ENCODE results near the gene NOTCH4.

NOTCH4 gene

GRCh38 chr6:32183030-32183429, 40.8 kb downstream of the NOTCH4 start:
- in situ Hi-C loops (cut with HindIII; ENCODE audit: low sequenced_read_pairs), result no loop called here

GRCh38 chr6:32182555-32182981, 41.3 kb downstream of the NOTCH4 start:
- in situ Hi-C loops (cut with HindIII; ENCODE audit: low sequenced_read_pairs), result no loop called here

GRCh38 chr6:32181915-32182529, 41.8 kb downstream of the NOTCH4 start:
- in situ Hi-C loops (cut with HindIII; ENCODE audit: low sequenced_read_pairs), result no loop called here

- in situ Hi-C loops (cut with HindIII; ENCODE audit: low sequenced_read_pairs), result no loop called here
Measured at GRCh38 chr6:32181148-32181702, 42.6 kb downstream of the NOTCH4 start.

GRCh38 chr6:32179766-32180405, 44.0 kb downstream of the NOTCH4 start:
- in situ Hi-C loops (cut with HindIII; ENCODE audit: low sequenced_read_pairs), result no loop called here

- in situ Hi-C loops (cut with HindIII; ENCODE audit: low sequenced_read_pairs), result no loop called here
Measured at GRCh38 chr6:32178547-32179440, 45.1 kb downstream of the NOTCH4 start.

GRCh38 chr6:32177788-32178546, 45.9 kb downstream of the NOTCH4 start, which contains the start of gene RNF5:
RNF5 (plus strand) TSS chr6:32178405; CDS start chr6:32178512, 107 bp downstream.
- in situ Hi-C loops (cut with HindIII; ENCODE audit: low sequenced_read_pairs), result no loop called here

GRCh38 chr6:32177183-32177787, 46.6 kb downstream of the NOTCH4 start:
- in situ Hi-C loops (cut with HindIII; ENCODE audit: low sequenced_read_pairs), result no loop called here

GRCh38 chr6:32176476-32177182, 47.2 kb downstream of the NOTCH4 start:
- in situ Hi-C loops (cut with HindIII; ENCODE audit: low sequenced_read_pairs), result no loop called here

- in situ Hi-C loops (cut with HindIII; ENCODE audit: low sequenced_read_pairs), result no loop called here
Measured at GRCh38 chr6:32175711-32176475, 48.0 kb downstream of the NOTCH4 start, which contains the start of gene AGPAT1. AGPAT1 (minus strand) TSS chr6:32176084; CDS start chr6:32171496, 4,588 bp downstream.

- in situ Hi-C loops (cut with HindIII; ENCODE audit: low sequenced_read_pairs), result no loop called here
Measured at GRCh38 chr6:32175322-32175710, 48.6 kb downstream of the NOTCH4 start.

- in situ Hi-C loops (cut with HindIII; ENCODE audit: low sequenced_read_pairs), result no loop called here
Measured at GRCh38 chr6:32174416-32174815, 49.5 kb downstream of the NOTCH4 start.

- in situ Hi-C loops (cut with HindIII; ENCODE audit: low sequenced_read_pairs), result no loop called here
Measured at GRCh38 chr6:32173051-32173727, 50.7 kb downstream of the NOTCH4 start.

GRCh38 chr6:32171234-32171633, 52.6 kb downstream of the NOTCH4 start:
- in situ Hi-C loops (cut with HindIII; ENCODE audit: low sequenced_read_pairs), result no loop called here

GRCh38 chr6:32170294-32170693, 53.6 kb downstream of the NOTCH4 start:
- in situ Hi-C loops (cut with HindIII; ENCODE audit: low sequenced_read_pairs), result no loop called here

- in situ Hi-C loops (cut with HindIII; ENCODE audit: low sequenced_read_pairs), result no loop called here
Measured at GRCh38 chr6:32168807-32169591, 54.9 kb downstream of the NOTCH4 start.

GRCh38 chr6:32168350-32168749, 55.5 kb downstream of the NOTCH4 start:
- in situ Hi-C loops (cut with HindIII; ENCODE audit: low sequenced_read_pairs), result no loop called here
